NCI-H2029 (cell line): ENCODE results near the gene ACTRT1.

ENCODE experiments used
- DNase-seq: peaks from one replicate; lab custom pipeline; 2025; lab: John Stamatoyannopoulos, UW

The ACTRT1 gene

DNA sequence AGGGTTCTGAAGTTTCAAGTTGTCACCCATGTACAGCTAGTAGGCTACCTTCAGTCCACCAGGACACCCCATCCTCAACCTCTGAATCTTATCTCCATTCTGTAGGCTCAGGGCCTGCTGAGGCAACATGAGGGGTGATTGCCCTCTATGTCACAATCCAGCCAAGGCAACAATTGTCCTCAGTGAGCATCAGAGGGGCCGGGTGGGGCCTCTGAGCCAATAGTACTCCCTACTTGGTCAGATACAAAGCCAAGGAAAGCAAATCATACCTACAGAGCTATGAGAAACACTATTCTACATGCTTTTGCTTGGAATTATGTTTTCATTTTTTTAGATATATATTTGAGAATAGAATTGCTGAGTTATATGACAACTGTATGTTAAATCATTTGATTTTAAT is at the start of gene ACTRT1:
Gene ACTRT1 (minus strand): TSS at position 101 of the 400 bp plus-strand sequence. CDS start 197 bp downstream, outside the sequence.
- DNase-seq = no peak

DNA sequence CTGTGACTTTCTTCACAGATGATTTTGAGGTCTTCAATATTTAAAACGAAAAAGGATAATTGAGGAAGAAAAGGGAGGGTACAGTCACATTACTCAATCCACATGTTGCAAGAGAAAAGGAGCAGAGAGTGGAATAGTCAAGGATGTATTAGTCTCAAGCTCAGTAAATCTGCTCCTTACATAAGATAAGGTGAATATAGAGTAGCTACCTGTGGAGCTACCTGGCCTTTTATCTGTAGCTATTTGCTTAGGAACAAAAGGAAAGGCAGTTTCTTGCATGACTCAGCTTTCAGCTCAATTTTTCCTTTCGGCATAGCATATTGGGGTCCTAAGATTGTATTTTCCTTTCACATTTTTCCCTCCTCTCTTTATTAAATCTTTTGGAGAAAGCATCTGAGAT is 26.3 kb upstream of the ACTRT1 start:
- DNase-seq = no peak

DNA sequence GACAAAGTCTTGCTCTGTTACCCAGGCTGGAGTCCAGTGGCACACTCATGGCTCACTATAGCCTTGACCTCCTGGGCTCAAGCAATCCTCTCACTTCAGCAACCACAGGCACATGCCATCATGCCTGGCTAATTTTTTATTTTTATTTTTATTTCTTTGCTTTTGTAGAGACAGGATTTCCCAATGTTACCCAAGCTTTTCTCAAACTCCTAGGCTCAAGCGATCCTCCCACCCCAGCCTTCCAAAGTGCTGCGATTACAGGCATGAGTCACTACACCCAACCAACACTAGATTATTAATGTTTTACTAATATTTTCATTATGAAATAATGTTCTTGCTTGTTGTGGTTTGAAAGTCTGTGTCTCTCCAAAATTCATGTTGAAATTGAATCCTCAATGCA is 5.2 kb upstream of the ACTRT1 start:
- DNase-seq = no peak

DNA sequence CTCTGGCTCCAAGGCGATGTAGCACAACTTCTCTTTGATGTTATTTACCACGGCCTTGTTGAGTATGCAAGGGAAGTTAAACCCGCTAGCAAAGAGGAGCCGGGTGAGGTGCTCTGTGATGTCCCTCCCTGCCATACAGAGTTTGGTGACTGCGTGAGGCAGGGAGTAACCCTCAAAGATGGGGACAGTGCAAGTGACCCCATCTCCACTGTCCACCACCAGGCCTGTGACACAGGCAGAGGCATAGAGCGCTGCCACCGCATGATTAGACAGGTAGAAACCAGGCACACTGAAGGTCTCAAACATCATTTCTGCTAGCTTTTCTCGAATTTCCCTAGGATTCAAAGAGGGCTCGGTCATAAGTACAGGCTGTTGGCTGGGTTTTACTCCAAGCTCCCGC is 677 bp downstream of the ACTRT1 start:
- DNase-seq = no peak

DNA sequence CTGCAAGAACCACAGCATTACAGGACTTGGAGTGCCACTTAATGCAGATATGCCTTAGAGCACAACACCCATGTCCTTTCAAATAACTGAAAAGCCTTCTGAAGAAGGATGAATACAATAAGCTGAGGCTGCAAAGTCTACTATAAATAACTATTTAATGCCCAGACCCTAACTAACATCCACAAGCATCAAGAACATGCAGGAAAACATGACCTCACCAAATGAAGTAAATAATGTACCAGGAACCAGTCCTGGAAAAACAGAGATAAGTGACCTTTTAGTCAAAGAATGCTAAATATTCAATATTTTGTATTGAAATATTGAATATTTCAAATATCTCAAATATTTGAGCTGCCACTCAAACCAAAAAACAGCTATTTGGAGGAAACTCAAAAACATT is 16.9 kb downstream of the ACTRT1 start:
- no peak for DNase-seq

DNA sequence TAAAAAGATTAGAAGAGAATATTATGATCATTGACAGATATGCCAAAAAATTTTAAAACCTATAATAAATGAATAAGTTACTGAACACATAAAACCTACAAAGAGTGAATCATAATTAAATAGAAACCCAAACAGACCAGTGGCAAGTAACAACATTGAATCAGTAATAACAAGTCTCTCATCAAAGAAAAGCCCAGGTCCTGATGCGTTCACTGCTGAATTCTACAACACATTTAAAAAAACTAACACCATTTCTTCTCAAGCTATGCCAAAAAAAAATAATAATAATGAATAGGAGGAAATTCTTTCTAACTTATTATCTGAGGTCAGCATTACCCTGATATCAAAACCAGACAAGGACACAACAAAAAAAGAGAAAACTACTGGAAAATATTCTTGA is 30.6 kb downstream of the ACTRT1 start:
- no peak for DNase-seq

DNA sequence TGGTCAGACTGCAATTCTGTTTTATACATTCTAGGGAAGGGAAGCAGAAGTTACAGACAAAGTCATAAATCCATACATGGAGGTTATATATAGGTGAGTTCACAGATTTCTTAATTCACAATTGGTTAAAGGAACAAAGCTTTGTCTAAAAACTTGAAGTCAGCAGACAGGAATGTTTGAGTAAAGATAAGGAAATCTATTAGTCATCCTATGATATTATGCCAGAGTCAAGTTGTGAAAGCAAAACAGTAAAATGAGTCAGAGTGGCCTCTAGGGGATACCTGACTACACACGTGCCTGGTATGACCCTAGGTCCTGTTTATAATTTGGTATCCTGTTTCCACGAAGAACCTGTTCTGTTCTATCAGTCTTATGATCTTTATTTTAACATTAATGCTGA is 31.5 kb downstream of the ACTRT1 start:
- DNase-seq = no peak

DNA sequence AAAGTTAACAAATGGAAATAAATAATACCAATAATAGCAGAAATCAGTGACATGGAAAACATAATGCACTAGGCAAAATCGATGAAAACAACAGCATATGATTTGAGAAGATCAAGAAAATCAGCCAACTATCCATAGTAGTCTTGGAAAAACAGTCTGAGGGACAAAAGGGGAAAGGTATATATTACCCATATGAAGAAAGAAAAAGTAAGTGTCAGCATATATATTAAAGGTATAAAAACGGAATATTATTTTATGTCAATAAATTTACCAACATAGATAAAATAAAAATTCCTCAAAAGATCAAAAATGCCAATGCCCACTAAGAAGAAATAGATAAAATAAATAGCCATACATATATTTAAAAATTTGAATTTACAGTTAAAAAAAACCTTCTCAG is 33.0 kb downstream of the ACTRT1 start:
- no peak for DNase-seq

DNA sequence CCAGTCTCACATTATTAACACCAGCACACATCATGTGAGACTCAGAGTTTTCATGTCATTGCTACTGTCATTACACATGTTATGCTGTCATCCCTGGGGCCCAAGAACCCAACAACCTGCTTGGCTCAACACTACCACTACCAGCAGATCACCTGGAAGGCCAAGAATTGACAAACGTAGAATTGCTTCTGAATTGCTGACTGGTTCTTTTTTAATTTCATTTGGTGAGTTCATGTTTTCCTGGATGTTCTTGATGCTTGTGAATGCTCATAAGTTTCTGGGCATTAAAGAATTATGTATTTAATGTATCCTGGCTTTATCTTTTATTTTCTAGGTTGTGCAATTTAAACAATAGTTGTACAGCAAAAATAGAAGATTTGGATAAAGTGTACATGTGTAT is 40.2 kb downstream of the ACTRT1 start:
- no peak for DNase-seq

DNA sequence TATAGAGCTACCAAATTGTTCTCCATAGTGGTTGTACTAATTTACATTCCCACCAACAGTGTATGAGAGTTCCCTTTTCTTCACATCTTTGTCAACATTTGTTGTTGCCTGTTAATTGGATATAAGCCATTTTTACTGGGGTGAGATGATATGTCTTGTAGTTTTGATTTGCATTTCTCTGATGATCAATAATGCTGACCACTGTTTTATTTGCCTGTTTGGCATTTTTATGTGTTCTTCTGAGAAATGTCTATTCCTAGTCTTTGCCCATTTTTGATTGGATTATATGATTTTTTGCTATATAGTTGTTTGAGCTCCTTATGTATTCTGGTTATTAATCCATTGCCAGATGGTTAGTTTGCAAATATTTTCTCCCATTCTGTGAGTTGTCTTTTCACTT is 44.3 kb downstream of the ACTRT1 start:
- no peak for DNase-seq
